ENCODE measurements around the gene ADCK2. TPM values are rescaled to one million over a fixed set of nuclear protein-coding genes. Genes with fewer than 3 reads are reported as not detected.

Gene ADCK2
- total and polyA plus RNA-seq, 9 of the 15 experiments (the other 6 are each of a cell fraction or from before 2014, with no cell fraction given) = 0.08 to 14.3 (median 9.7) TPM

GRCh38 chr7:140696680-140697446 is 24.1 kb downstream of the ADCK2 start, which contains the start of gene NDUFB2 (continued):
- TF ChIP-seq CHD7 (IDR thresholded peaks at IDR 0.05; ENCODE audit: low read depth, low read length) (peak; percentile 17), KDM4B (IDR thresholded peaks at IDR 0.05; ENCODE audit: borderline replicate concordance in 2 of 2, low read depth in 1 of 2) (peak in 1 of 2 experiments; percentile 81; a peak in 2 of 4 replicates), BRF1 (IDR thresholded peaks at IDR 0.05; ENCODE audit: borderline replicate concordance, extremely low read depth, insufficient read length) (no peak), CTCF (IDR thresholded peaks at IDR 0.05 in 2 of 3, conservative IDR thresholded peaks at IDR 0.05 in 1 of 3; ENCODE audit: insufficient read depth in 2 of 3, low read depth in 1 of 3, low read length in 3 of 3) (peak in 1 of 3 experiments; percentile 2; a peak in 1 of 6 replicates), MEIS2 (IDR thresholded peaks at IDR 0.05; ENCODE audit: partially characterized antibody) (peak; percentile 56), ETS1 (conservative IDR thresholded peaks at IDR 0.05; ENCODE audit: control insufficient read depth, low read depth, low read length) (peak; percentile 80), HNRNPH1 (optimal IDR thresholded peaks at IDR 0.05; ENCODE audit: low read depth, low read length) (no peak), HDAC3 (IDR thresholded peaks at IDR 0.05; ENCODE audit: borderline replicate concordance, partially characterized antibody) (no peak), ADNP (tag; IDR thresholded peaks at IDR 0.05) (no peak), CREB1 (IDR thresholded peaks at IDR 0.05) (peak; percentile 70; the same call in 1 of the 2 replicates), CREB1 (CRISPR knock-in tag; IDR thresholded peaks at IDR 0.05) (peak; percentile 81), HOXB6 (CRISPR knock-in tag; IDR thresholded peaks at IDR 0.05; ENCODE audit: borderline replicate concordance) (no peak)
